Cardiac septum (tissue), 1 donor: Measurements from ENCODE around the gene PLXNA1. TPM values are rescaled to one million over a fixed set of nuclear protein-coding genes. Genes with fewer than 3 reads are reported as not detected.

Source experiments
- DNase-seq: peaks from one replicate; pipeline ENCODE4 v3.0.0-alpha.2; 2020; ENCODE audit warnings: low spot score
- intact Hi-C: fragments of 100-400 bp; cut with DNase I; formaldehyde crosslinking; loops from one replicate; pipeline ENCODE4 v1.14.0; 2022
- total RNA-seq: library from RNA; stranded (reverse); fragmentation: NEBNext Ultra II Directional; extraction: Animal tissue kit (Norgen Biotek cat#: 25700); gene quantifications from one replicate; pipeline ENCODE4 v1.2.1, GENCODE V29; 2021
- donor health status: DM: no; HTN: no; CAD: no.

The PLXNA1 gene
- total RNA-seq, 1 donor from 2014 or later: 31.6 TPM

DNA sequence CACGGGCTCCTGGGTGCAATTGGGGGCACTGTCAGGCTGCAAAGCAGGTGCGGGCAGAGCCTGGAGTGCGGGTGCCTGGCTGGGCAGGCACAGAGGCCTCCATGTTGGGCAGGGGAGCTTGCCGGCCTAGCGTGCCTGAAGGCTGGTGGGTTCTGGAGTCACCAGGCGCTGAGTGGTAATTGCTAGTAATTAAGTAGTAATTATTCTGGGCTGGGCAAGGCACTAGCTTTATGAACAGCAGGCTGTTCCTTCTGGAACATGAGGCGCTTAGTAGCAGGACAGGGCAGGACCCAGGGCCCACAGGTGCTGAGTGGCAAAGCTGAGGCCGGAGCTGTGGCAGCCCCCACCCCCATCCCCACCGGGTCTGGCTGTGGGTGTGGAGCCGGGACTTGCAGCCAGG, 25.3 kb downstream of the PLXNA1 start:
- intact Hi-C loops: no loop called here
- DNase-seq: no peak

DNA sequence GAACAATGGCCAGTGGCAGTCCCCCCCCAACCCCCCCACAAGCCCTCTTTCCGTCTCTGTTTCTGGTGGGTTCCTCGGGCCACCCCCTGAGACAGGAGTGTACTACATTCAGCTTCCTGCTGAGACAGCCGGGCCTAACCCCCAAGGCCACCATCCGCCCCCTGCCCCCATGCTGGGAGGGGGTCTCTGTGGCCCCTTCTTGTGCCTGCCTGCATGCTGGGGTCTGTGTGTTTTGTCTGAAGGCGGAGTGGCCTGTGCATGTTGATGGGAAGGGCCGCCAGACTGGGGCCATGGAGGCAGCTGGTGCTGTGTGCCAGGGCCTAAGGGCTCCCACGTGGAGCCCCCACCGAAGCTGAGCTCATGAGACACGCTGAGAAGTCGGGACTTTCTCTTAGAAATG, 26.6 kb downstream of the PLXNA1 start:
- intact Hi-C loops: no loop called here
- no peak for DNase-seq

GRCh38 chr3:127011270-127011992, 28.5 kb downstream of the PLXNA1 start:
- no peak for DNase-seq
- intact Hi-C loops: no loop called here

GRCh38 chr3:127012091-127012490, 29.2 kb downstream of the PLXNA1 start:
- intact Hi-C loops: no loop called here
- no peak for DNase-seq

DNA sequence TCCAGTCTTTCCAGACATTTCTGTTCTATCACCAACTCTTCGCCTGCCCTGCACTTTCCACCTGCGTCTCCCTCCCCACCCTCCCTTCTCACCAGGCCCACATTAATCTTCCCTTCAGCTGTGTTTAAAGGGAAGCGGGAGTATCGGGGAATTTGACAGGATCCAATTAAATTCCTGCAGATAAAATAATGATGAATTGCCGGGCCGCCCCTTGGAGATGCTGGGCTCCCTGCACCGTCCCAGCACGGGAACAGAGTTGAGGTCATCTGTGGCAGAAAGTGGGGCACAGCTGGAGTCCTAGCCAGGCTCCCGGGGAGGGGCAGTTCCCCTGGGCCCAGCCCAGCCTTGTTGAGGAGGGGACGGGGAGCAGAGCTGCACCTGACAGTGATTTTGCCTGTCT, 30.3 kb downstream of the PLXNA1 start:
- intact Hi-C loops: no loop called here
- DNase-seq: no peak

DNA sequence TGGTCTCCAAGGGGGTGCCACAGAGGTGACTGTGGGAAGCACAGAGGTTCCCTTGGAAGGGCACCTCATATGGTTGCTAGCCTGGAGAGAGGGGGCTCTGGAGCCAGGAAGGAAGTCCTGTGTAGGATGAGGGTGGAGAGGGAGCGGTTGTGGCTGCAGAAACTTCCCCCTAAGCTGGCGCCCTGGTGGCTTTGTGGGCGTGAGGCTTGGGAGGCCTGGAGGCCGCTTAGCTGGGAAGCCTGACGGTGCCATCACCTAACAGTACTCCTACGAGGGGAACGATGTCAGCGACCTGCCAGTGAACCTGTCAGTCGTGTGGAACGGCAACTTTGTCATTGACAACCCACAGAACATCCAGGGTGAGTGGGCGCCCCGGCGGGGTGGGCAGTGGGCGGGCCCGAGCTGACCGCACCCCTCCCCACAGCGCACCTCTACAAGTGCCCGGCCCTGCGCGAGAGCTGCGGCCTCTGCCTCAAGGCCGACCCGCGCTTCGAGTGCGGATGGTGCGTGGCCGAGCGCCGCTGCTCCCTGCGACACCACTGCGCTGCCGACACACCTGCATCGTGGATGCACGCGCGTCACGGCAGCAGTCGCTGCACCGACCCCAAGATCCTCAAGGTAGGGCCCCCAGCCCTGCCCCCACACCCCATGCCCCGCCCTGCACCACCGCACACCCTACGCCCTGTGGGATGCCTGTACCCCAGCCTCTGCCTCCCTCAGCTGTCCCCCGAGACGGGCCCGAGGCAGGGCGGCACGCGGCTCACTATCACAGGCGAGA, 31.0 kb downstream of the PLXNA1 start:
- DNase-seq: no peak
- intact Hi-C loops: no loop called here

- no peak for DNase-seq
- intact Hi-C loops: no loop called here
Measured at GRCh38 chr3:127014536-127015281, 31.8 kb downstream of the PLXNA1 start.

GRCh38 chr3:127015282-127016042, 32.5 kb downstream of the PLXNA1 start:
- DNase-seq: no peak
- intact Hi-C loops: no loop called here

DNA sequence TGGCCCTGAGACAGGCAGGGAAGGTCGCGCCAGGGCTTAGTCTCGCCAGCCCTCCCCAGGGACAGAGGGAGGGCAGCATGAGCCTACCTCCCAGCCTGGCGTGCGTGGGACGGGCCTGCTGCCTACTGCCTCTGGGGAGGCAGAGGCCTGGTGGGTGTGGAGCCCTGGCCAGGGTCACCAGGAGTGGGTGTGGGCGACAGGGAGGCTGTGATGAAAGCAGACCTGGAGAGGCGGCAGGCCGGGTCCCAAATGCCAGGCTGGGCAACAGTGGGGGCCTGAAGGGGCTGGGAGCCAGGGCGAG, 33.1 kb downstream of the PLXNA1 start:
- intact Hi-C loops: no loop called here
- DNase-seq: no peak

DNA sequence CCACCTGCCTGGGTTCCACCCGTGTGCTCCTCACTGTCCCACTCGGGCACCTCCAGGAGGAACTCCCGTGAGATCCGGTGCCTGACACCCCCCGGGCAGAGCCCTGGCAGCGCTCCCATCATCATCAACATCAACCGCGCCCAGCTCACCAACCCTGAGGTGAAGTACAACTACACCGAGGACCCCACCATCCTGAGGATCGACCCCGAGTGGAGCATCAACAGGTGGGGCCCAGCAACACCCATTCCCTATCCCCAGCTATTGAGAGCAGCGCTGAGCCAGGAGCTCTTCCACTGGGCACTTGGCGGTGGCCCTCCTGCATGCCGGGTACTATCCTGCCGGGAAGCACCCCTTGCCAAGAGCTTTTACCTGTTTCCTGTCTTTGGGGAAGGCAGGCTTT, 33.5 kb downstream of the PLXNA1 start:
- no peak for DNase-seq
- intact Hi-C loops: no loop called here

- DNase-seq: no peak
- intact Hi-C loops: no loop called here
Measured at GRCh38 chr3:127017229-127017628, 34.3 kb downstream of the PLXNA1 start.

DNA sequence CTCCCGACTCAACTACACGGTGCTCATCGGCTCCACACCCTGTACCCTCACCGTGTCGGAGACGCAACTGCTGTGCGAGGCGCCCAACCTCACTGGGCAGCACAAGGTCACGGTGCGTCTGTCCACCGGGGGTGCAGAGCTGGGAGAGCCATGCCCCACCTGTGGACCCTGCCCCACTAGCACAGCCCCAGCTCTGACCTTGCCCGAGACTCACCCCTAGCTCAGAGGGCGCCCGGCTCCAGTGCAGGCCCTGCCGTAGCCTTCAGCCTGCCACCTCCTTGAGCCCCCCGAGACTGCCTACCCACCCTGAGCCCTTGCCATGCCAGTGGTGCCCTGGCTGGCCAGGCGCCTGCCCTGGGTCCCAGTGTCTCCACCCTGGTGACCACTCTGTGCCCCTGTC, 34.9 kb downstream of the PLXNA1 start:
- intact Hi-C loops: no loop called here
- no peak for DNase-seq

GRCh38 chr3:127018306-127018828, 35.5 kb downstream of the PLXNA1 start:
- intact Hi-C loops: no loop called here
- no peak for DNase-seq

- intact Hi-C loops: no loop called here
- no peak for DNase-seq
Measured at GRCh38 chr3:127019449-127019848, 36.5 kb downstream of the PLXNA1 start.

GRCh38 chr3:127020543-127020942, 37.6 kb downstream of the PLXNA1 start:
- DNase-seq: no peak
- intact Hi-C loops: no loop called here

- no peak for DNase-seq
- intact Hi-C loops: no loop called here
Measured at GRCh38 chr3:127022849-127023248, 39.9 kb downstream of the PLXNA1 start.

GRCh38 chr3:127025456-127025855, 42.5 kb downstream of the PLXNA1 start:
- intact Hi-C loops: no loop called here
- DNase-seq: no peak

DNA sequence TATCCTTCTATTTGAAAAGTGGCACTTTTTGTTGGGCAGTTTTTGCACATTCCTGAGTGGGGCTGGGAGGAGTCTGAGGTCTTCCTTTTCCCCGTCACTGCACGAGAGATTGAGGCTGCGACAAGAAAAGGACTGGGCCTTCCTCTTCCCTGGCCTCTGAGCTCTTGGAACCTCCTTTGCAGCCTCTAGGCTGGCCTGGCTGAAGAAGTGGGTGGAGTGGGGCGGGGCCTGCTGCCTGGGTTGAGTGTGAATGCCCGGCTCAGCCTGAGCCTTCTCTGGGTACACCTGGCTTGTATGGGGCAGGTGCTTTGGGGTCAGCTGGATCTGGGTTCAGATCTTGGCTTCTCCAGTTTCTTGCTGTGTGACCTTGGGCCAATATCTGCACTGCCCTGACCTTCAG, 43.1 kb downstream of the PLXNA1 start:
- DNase-seq: no peak
- intact Hi-C loops: no loop called here

- no peak for DNase-seq
- intact Hi-C loops: no loop called here
Measured at GRCh38 chr3:127026661-127027060, 43.7 kb downstream of the PLXNA1 start.
